Caki2 (cell line): Measurements from ENCODE around the gene YAP1. TPM values are rescaled to one million over a fixed set of nuclear protein-coding genes. Genes with fewer than 3 reads are reported as not detected.

Experiments used
- DNase-seq: peaks from one replicate; pipeline ENCODE4 v3.0.0-alpha.2; 2015; ENCODE audit warnings: low read depth
- in situ Hi-C: cut with HindIII; loops from 2 replicates; pipeline ENCODE4 v1.10.0; 2016; ENCODE audit warnings: low sequenced_read_pairs, low pct_unique_long_range_greater_than_20kb, mixed read lengths
- total RNA-seq: library from RNA; depleted of rRNA; stranded (reverse); fragments of >200 nt; shearing (Covaris generic); gene quantifications from 2 replicates; pipeline ENCODE4 v1.2.3, GENCODE V29; 2014; ENCODE audit warnings: low replicate concordance; rRNA removed

Gene YAP1
- total RNA-seq = 5.2 and 16.8 TPM in 2 replicates

DNA sequence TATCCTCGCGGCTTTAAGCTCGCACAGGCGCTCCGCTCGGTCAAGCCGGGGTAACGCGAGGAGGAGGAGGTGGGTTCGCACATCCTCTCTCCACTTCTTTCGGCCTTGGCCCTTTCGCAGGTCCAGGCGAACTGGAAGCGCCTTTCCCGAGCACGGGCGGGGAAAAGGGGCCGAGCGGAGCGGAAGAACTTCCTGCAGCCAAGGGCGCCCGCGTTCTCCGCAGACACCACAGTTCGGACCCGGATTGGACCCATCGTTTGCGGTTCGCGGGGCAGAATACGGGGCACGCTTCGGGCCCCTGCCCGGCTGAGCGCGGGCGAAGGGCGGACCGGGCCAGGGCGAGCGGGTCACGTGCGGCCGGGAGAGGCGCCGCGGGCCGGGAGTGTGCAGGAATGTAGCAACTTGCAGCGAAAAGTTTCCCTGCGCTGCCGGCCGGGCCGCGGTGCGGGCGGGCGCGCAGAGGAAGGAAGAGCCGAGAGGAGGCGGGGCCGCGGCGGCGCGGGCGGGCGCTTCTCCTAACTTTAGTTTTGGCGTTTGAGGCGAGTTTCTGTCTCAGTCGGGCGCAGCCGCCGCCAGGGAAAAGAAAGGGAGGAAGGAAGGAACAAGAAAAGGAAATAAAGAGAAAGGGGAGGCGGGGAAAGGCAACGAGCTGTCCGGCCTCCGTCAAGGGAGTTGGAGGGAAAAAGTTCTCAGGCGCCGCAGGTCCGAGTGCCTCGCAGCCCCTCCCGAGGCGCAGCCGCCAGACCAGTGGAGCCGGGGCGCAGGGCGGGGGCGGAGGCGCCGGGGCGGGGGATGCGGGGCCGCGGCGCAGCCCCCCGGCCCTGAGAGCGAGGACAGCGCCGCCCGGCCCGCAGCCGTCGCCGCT is at the start of gene YAP1:
Gene YAP1, plus strand, starts transcription at position 552 of the 865 bp plus-strand sequence. CDS start 402 bp downstream, outside the sequence.
- peak; percentile 90 for DNase-seq
- in situ Hi-C loops = no loop called here

DNA sequence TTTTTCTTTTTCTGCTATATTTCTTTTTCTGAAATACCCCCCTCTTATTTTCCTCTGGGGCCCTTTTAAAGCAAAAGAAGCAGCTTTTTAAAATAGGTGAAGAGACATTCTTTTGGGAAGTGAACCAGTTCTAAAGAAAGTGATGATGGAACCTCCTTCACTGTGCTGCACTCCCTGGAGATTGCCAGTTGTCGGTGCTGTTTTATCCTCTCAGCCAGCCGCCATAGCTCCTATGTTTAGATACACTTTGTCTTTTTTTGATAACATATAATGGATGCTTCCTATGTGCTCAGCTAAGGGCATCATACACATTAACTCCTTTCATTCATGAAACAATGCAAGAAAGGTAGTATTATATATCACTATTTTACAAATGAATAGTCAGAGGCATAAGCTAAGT is 49.0 kb upstream of the YAP1 start:
- in situ Hi-C loops = no loop called here
- DNase-seq = no peak

DNA sequence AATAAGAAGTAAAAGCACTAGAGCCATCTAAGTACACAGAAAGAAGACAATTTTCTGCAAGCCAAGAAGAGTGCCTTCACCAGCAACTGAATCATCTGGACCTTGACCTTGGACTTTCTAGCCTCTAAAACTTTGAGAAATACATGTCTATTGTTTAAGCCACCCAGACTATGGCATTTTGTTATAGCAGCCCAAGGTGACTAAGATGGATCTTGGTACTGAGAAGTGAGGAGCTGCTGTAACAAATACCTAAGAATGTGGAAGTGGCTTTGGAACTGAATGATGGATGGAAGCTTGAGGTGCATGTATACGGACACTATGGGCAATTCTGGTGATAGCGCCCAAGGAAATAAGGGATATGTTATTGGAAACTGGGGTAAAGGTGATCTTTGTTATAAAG is 48.1 kb upstream of the YAP1 start:
- in situ Hi-C loops = no loop called here
- DNase-seq = no peak

DNA sequence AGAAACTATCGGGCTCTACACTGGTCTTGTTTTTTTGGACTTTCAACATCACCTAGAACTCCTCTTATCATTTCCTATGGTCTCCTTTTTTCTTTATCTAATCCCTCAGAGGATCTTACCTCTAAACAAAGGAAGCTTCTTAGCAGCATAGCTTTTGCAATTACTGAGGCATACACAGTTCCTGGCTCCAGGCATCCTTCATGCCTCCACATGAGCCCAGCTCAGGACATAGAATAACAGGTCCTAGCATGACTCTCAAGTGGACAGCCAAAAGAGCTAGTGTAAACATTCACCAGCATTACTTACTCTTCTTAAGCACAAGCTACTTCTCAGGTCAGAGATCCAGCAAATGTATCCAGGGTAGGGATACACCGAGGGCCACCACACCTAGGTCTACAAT is 45.9 kb upstream of the YAP1 start:
- no peak for DNase-seq
- in situ Hi-C loops = no loop called here

DNA sequence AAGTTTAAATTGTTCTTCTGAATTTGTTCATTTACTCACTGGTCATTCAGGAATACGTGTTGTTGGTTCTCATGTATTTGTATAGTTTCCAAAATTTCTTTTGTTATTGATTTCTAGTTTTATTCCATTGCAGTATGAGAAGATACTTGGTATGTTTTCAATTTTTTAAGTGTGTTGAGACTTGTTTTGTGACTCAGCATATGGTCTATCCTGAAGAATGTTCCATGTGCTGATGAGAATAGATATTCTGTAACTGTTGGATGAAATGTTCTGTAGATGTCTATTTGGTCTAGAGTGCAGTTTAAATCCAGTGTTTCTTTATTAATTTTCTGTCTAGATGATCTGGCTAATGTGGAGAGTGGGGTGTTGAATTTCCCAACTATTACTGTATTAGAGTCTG is 39.5 kb upstream of the YAP1 start:
- no peak for DNase-seq
- in situ Hi-C loops = no loop called here

DNA sequence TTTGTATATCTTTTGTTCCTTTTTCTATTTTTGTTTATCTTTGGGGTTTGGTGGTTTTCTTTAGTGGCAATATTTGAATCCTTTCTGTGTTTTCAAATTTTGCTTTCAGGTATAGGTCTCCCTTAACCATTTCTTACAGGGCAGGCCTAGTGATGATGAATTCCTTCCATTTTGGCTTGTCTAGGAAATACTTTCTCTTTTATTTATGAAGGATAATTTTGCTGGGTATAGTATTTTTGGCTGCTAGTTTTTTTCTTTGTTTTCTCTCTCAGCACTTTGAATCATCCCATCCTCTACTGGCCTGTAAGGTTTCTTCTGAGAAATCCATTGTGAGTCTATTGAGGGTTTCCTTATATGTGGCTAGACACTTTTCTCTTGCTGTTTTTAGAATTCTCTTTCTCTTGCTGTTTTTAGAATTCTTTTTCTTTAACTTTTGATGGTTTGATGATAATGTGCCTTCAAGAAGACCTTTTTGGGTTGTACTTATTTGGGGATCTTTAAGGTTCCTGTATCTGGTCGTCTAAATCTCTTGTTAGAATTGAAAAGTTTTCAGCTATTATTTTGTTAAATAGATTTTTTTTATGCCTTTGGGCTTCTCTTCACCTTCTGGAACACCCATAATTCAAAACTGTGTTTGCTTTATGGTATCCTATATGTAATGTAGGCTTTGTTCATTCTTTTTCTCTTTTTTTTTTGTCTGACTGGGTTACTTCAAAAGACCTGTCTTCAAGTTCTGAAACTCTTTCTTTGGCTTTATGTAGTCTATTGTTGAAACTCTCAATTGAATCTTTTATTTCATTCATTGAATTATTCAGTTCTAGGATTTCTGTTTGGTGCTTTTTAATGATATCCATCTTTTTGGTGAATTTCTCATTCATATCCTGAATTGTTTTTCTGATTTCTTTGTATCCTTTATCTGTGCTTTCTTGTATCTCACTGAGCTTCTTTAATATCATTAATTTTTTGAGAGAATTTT is 38.5 kb upstream of the YAP1 start:
- in situ Hi-C loops = no loop called here
- DNase-seq = no peak

DNA sequence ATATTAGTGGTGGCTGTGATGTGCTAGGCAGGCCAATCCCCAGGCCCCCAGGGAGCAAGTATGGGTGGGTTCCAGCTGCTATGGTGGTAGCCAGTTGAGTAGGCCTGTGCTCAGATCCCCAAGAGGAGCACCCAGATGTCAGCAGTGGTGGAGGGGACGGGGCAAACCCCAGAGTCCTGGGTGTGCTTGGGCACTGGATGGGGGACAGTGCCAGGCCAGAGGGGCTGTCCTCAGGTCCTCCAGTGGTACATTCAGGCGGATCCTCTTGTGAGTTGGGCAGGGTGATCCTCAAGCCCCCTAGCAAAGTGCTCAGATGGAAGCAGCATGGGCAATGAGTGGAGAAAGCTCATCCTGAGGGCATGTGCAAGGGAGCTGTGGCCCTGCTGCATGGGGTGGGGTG is 37.0 kb upstream of the YAP1 start:
- no peak for DNase-seq
- in situ Hi-C loops = no loop called here

DNA sequence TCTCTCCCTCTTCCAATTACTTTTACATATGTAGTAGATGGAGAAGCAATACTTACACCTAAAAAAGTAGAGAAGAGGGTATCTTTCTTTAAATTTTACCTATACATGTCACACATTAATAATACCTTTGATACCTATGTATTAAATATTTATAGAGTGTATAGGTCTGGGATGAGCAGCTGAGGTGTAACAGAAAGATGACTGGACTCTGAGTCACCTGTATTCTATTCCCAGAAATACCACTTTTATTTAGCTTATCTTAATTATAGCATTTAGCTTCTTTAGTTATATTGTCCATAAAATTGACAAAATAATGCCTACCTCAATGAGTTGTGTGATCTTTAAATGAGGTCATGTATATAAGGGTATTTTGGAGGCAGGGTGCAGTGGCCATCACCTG is 30.6 kb upstream of the YAP1 start:
- no peak for DNase-seq
- in situ Hi-C loops = no loop called here

DNA sequence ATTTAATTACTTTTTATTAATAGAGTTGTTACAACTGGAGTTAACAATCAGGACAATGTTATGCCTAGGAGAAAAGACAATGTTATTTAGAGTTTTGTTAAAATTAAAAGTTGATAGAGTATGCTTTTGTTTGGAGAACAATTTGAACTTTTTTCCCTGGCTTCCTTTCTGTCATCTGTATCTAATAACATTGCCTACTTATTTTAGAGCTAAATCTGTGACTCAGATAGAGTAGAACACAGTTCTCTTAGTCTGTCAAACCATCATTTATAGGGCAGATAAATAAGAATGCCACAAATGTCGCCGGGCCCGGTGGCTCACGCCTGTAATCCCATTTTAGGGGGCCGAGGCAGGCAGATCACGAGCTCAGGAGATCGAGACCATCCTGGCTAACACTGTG is 28.9 kb upstream of the YAP1 start:
- DNase-seq = no peak
- in situ Hi-C loops = no loop called here

DNA sequence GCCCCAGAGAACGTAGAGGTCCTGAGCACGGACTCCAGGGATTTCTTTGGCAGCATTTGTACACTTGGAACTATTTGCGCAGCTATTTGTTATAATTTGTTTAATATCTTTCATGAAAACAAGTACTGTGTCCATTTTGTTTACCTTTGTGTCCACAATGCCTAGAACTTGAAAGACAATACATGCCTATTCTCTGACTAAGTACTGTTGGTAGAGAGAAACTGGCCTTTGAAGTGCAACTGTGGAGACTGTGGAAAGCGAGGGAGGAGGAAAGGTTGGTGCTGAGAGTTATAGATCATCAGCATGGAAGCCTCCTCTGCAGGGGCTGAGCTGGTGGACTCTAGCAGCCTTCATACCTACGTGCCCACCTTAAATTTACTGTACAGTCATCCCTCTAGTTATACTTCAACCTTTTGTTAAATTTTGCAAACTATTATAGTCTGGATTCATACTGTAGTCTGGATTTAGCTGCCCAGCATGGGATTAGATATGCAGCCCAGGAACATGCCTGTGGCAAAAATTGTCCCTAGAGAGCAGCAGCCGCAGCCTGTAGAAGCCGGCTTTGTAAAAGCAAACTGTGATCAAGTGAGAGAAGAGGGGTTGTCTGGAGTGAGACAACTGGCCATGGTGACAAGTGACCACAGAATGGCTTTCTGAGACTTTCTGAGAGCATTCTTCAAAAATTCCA is 24.2 kb upstream of the YAP1 start:
- in situ Hi-C loops = no loop called here
- DNase-seq = no peak

DNA sequence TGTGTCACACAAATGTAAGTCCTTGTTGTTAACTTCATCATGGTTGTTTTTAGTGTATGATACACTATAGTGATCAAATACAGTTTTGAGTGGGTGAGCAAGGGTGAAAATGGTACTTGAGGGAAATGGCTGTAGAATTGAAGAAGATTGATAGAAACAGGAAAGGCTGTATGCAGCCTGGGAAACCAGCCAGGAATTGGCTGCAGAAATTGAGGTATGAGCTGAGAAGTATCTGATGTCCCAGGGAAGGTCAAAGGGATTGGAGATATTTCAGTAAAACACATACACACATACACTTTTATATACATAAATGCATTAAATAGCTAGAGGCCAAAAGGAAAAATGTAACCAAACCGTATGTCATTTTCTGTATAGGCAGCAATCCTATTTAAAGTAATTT is 13.1 kb upstream of the YAP1 start:
- in situ Hi-C loops = no loop called here
- no peak for DNase-seq

DNA sequence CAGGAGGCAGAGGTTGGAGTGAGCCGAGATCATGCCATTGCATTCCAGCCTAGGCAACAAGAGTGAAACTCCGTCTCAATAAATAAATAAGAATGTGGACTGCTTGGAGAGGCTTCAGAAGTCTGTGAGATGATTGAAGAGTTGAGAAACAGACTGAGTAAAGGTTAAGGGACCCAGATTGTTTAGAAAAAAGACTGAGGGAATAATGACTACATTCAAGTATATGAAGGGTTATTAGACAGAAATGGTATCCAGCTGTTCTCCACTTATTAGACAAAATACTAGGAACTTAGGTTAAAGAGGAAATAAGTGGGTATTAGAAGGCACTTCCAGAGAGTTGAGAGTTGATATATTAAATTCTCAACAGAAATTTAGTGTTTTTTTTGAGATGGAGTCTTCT is 10.5 kb upstream of the YAP1 start:
- in situ Hi-C loops = no loop called here
- DNase-seq = no peak

DNA sequence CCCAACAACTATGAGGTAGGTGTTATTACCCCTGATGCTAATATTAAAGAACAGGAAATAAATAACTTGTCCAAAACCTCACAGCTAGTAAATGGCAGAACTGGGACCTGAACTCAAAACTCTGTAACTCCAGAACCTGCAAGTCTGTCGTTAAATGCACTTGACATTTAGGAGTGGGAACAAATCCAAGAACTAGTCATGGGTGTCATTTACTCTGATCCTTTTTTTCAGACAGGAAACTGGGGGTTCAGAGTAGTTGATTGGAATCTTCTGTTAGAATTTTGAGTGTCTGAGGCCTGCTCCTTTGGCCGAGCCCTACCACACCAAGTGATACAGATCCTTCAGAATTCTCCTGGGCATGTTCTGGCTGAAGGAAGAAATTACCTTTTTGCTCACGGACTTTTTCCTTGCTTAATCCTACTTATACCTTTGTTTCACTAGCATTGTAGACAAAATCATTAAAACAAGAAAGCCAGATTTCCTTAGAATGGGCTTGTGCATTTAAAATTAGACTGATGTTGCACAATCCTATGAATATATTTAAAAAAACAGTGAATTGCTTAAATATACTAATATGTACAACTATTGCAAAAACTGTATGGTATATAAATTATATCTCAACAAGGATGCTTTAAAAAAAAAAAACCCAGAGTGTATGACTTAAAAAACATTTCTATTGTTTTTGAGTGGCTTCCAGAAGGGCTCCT is 1.4 kb upstream of the YAP1 start:
- in situ Hi-C loops = no loop called here
- no peak for DNase-seq

DNA sequence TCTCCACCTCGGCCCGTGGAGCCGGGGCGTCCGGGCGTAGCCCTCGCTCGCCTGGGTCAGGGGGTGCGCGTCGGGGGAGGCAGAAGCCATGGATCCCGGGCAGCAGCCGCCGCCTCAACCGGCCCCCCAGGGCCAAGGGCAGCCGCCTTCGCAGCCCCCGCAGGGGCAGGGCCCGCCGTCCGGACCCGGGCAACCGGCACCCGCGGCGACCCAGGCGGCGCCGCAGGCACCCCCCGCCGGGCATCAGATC is 439 bp downstream of the YAP1 start:
- in situ Hi-C loops = no loop called here
- DNase-seq = peak; percentile 26

DNA sequence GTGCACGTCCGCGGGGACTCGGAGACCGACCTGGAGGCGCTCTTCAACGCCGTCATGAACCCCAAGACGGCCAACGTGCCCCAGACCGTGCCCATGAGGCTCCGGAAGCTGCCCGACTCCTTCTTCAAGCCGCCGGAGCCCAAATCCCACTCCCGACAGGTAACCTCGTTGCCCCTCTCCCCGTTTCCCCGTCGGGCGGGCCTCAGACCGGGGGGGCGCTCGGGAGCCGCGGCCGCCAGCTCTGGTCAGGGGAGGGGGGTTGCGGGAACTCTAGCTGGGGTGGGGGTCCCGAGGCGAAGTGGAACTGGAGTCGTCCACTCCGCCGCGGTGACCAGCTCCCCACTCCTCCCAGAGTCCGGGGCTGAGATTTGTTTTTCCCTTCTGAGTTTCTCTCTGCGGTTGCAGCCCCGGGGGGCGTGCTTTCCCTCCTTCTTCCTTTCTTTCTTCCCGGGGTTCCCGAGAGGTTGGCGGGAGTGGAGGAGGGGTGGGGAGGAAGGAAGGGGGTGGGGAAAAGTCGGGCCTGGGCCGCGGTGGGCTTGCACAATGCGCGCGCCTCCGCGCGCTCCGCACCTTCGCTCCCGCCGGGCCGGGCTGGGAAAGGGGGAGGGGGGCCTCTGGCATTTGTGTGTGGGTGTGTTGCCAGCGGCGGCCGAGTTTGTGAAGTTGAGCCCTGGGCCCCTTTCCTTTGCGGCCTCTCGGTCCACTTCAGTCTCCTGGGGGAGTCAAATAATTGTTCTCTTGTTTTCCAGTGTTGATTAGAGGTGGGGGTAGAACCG is 952 bp downstream of the YAP1 start:
- peak; percentile 48 for DNase-seq
- in situ Hi-C loops = no loop called here

DNA sequence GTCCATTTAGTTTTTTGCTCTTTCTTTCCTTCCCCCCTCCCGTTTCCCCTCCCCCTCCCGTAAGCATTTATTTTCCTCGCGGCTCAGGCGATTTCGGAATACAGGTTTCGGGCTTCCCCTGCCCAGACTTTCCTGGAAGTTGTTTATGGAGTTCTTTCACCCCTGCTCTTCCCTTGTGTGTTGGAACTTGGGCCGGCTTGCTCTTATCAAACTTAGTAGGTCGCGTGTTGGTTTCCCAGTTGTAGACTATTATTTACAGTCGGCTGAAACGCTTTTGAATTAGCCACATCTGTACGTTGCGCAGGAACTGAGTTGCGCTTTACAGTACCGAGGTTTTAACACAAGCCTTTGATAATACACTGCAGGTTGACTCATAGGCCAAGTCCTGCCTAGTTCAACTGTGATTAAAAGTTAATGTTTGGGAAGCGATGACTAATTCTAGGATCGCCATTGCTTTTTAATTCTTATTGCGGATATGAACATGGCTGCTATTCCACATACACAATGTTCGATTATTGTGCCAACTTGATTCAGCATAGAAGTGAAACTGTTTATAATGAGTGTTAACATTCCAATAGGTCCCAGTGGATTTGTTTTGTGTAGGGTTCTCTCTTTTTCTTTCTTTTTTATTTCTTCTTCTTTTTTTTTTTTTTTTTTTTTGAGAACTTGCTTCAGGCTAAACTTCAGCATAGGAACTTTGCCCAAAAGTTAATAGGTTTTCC is 1.7 kb downstream of the YAP1 start:
- in situ Hi-C loops = no loop called here
- peak; percentile 64 for DNase-seq

DNA sequence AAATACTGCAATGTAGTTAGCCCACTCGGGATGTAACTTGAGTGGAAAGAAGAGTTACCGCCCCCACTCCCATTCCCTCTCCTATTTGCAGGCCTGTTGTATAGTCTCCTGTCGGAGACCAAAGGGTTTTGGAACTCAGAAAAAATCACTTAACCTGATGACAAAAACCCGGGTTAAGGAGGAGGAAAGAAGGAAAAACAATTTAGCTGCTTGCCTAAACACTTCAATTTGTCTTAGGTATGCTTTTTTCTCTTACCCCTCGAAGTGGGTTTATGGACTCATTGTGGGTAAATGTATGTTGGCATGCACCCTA is 2.2 kb downstream of the YAP1 start:
- in situ Hi-C loops = no loop called here

More for the DNA sequence above, 2.2 kb downstream of the YAP1 start:
- DNase-seq = no peak
